Left ventricle myocardium inferior (tissue), 1 donor: ENCODE measurements around the gene KNCN. TPM values are rescaled to one million over a fixed set of nuclear protein-coding genes. Genes with fewer than 3 reads are reported as not detected.

Source experiments
- DNase-seq: peaks from one replicate; pipeline ENCODE4 v3.0.0-alpha.2; 2020
- H3K27ac ChIP-seq: fragments of 200-600 bp; replicated peaks from 2 replicates; pipeline ENCODE4 v1.8.0; 2021
- H3K27me3 ChIP-seq: fragments of 200-600 bp; 2 replicates; pipeline ENCODE4 v1.8.0; 2021; ENCODE audit warnings: low read depth
- H3K36me3 ChIP-seq: fragments of 200-600 bp; 2 replicates; pipeline ENCODE4 v1.8.0; 2021
- H3K4me1 ChIP-seq: fragments of 200-600 bp; 2 replicates; pipeline ENCODE4 v1.8.0; 2021
- H3K4me3 ChIP-seq: fragments of 200-600 bp; 2 replicates; pipeline ENCODE4 v1.8.0; 2021; ENCODE audit warnings: mild to moderate bottlenecking, moderate library complexity
- H3K9me3 ChIP-seq: fragments of 200-600 bp; replicated peaks from 2 replicates; pipeline ENCODE4 v1.8.0; 2021
- CTCF ChIP-seq: fragments of 200-600 bp; IDR thresholded peaks from 2 replicates; pipeline ENCODE4 v1.8.0; 2021; ENCODE audit warnings: antibody characterized with exemption, mild to moderate bottlenecking, borderline replicate concordance
- intact Hi-C: fragments of 100-400 bp; cut with micrococcal nuclease; formaldehyde crosslinking; loops from one replicate; pipeline ENCODE4 v1.11.0; 2022
- total RNA-seq: library from RNA; stranded (reverse); fragmentation: NEBNext Ultra II Directional; extraction: Animal tissue kit (Norgen Biotek cat#: 25700); gene quantifications from one replicate; pipeline ENCODE4 v1.2.1, GENCODE V29; 2021
- donor health status: DM: no; HTN: yes; CAD: no; lungs with severe emphysema.

KNCN gene
- total RNA-seq, 1 donor from 2014 or later: not detected

GRCh38 chr1:46558141-46558963 lies 6.9 kb upstream of the KNCN start:
- DNase-seq: no peak
- no peak overlapping the region for H3K4me3 ChIP-seq
- no peaks in the 10 kb centered on the region for H3K27me3 ChIP-seq
- H3K36me3 ChIP-seq: peaks cover 60% of the 10 kb centered on the region
- H3K4me1 ChIP-seq: peaks cover 7% of the 10 kb centered on the region
- H3K9me3 ChIP-seq: no peaks in the 10 kb centered on the region
- H3K27ac ChIP-seq: no peak overlapping the region
- intact Hi-C loops: no loop called here
- no peak for TF ChIP-seq CTCF

- no peak for DNase-seq
- H3K36me3 ChIP-seq: peaks cover 50% of the 10 kb centered on the region
- peaks cover 7% of the 10 kb centered on the region for H3K4me1 ChIP-seq
- no peaks in the 10 kb centered on the region for H3K9me3 ChIP-seq
- peaks cover 8% of the 10 kb centered on the region for H3K27me3 ChIP-seq
- no peak overlapping the region for H3K27ac ChIP-seq
- H3K4me3 ChIP-seq: no peak overlapping the region
- TF ChIP-seq CTCF: no peak
- intact Hi-C loops: no loop called here
These were observed 6.0 kb upstream of the KNCN start for GRCh38 chr1:46557403-46557802.

GRCh38 chr1:46556822-46557221 lies 5.4 kb upstream of the KNCN start:
- intact Hi-C loops: no loop called here
- TF ChIP-seq CTCF: no peak
- Histone ChIP-seq H3K9me3 (no peaks in the 10 kb centered on the region), H3K36me3 (peaks cover 44% of the 10 kb centered on the region), H3K27ac (no peak overlapping the region), H3K27me3 (peaks cover 14% of the 10 kb centered on the region), H3K4me1 (peaks cover 7% of the 10 kb centered on the region), H3K4me3 (no peak overlapping the region)
- DNase-seq: no peak

DNA sequence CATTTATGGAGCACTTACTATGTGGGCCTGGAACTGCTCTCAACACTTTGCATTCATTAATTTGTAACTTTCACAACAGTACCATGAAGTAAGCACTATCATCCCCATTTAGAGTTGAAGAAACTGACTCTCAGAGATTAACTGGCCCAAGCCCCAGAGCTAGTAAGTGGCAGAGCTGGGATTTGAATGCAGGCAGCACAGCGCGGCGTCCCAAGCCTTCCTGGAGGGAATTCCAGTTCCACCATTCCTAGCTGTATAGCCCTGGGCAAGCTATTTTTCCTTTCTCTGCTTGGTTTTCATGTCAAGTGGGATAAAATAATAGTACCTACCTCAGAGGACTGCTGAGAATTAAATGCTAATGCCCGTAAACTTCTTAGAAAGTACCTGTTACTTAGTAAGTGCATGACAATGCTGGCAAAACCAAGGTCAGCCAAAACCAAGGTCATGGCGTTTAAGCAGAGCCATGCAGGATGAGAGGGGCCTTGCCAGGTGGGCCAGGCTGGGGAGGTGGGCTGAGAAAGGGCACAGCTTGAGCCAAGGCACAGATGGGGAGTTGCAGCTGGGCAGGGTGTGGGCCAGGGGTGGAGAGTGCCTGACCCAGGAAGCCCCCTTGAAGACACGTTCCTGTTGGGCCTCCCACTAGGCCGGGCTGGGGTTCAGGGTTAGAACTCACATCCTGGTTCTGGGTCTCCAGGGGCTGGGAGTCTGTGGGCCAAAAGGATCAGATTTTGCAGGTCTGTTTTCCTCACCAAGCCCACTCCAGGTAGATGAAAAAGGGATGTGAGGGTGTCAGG lies 4.6 kb upstream of the KNCN start:
- Histone ChIP-seq H3K9me3 (no peaks in the 10 kb centered on the region), H3K27me3 (peaks cover 22% of the 10 kb centered on the region), H3K4me1 (peaks cover 7% of the 10 kb centered on the region), H3K4me3 (no peak overlapping the region), H3K36me3 (peaks cover 36% of the 10 kb centered on the region), H3K27ac (no peak overlapping the region)
- intact Hi-C loops: no loop called here
- no peak for TF ChIP-seq CTCF
- no peak for DNase-seq

DNA sequence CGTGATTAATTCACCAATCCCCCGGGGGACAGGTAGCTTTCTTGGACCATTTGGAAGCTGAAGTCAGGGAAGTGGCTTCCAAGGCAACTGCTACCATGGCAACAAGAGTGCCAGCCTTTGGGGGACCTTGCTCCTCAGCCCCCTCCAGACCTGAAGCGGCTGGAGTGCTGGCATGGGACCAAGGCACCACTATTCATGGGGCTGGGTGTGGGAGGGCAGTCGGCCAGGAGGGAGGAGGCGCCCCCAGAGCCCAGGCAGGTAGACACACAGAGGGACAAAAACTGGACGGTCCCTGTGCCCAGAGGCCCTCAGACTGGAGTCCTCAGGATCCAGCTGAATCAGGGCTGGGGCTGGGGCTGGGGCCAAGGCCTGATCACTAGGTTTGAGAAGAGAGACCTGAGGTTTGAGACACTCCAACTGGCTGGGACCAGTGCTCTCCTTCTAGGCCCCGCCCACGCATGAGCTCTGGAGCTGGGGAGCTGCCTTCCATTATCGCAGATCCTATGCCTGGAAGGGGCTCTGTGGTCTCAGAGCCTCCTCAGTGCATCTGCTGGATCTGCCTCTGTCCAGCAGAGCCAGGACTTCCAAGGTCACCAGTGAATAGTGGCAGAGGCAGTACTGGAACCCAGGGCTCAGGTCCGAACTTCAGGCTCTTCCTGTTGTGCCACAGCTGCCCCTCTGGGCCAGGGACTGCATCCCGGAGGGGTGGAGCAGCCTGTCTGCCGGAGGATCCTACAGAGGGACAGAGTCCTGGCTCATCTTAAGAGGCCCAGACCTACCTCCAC lies 3.3 kb upstream of the KNCN start:
- no peak for DNase-seq

More for the DNA sequence above, 3.3 kb upstream of the KNCN start:
- intact Hi-C loops: no loop called here
- TF ChIP-seq CTCF: no peak
- no peak overlapping the region for H3K4me3 ChIP-seq
- H3K9me3 ChIP-seq: no peaks in the 10 kb centered on the region
- peaks cover 25% of the 10 kb centered on the region for H3K36me3 ChIP-seq
- no peak overlapping the region for H3K27ac ChIP-seq
- H3K27me3 ChIP-seq: peaks cover 34% of the 10 kb centered on the region
- peaks cover 7% of the 10 kb centered on the region for H3K4me1 ChIP-seq
